Neural progenitor cell (in vitro differentiated cells): ENCODE results near the gene CREBBP.
"Not testable (repeated sequence)": the region's sequence is repeated elsewhere in the genome, so short reads cannot be mapped to it uniquely, and the experiment has no call there.

Experiments
- CTCF ChIP-seq: fragments of 200-600 bp; sonication (generic); IDR thresholded peaks from 2 replicates; pipeline ENCODE4 v1.5.1; 2017; ENCODE audit warnings: antibody characterized with exemption, mild to moderate bottlenecking
- EZH2phosphoT487 ChIP-seq: fragments of 200-600 bp; sonication (generic); IDR thresholded peaks from 2 replicates; pipeline ENCODE4 v1.6.1; 2017; ENCODE audit warnings: antibody characterized with exemption

GRCh38 chr16:3714378-3714777 is 166.1 kb downstream of the CREBBP start:
- TF ChIP-seq EZH2phosphoT487, CTCF: not testable (repeated sequence)
